Tibial nerve (tissue), 3 donors: ENCODE data around the gene ZNF566.

Experiments
- POLR2A ChIP-seq, 2 donors: fragments of 450-650 bp; IDR thresholded peaks; one replicate each; pipeline ENCODE4 v1.6.1; 2017; ENCODE audit warnings: antibody characterized with exemption in 2 of 2, mild to moderate bottlenecking in 2 of 2, moderate library complexity in 2 of 2
- TF ChIP-seq, protein P1 (sequence below), 5 experiments: fragments of 200-600 bp in 3 of 5; fragments of 450-650 bp in 2 of 5; sonication (generic) in 3 of 5; IDR thresholded peaks; one replicate each; pipeline ENCODE4 v1.5.1; 2016 to 2019; ENCODE audit warnings: antibody characterized with exemption in 5 of 5, mild to moderate bottlenecking in 3 of 5, moderate library complexity in 2 of 5

- TF ChIP-seq, protein P1, sequence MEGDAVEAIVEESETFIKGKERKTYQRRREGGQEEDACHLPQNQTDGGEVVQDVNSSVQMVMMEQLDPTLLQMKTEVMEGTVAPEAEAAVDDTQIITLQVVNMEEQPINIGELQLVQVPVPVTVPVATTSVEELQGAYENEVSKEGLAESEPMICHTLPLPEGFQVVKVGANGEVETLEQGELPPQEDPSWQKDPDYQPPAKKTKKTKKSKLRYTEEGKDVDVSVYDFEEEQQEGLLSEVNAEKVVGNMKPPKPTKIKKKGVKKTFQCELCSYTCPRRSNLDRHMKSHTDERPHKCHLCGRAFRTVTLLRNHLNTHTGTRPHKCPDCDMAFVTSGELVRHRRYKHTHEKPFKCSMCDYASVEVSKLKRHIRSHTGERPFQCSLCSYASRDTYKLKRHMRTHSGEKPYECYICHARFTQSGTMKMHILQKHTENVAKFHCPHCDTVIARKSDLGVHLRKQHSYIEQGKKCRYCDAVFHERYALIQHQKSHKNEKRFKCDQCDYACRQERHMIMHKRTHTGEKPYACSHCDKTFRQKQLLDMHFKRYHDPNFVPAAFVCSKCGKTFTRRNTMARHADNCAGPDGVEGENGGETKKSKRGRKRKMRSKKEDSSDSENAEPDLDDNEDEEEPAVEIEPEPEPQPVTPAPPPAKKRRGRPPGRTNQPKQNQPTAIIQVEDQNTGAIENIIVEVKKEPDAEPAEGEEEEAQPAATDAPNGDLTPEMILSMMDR (IDR thresholded peaks at IDR 0.05) = no peak
- TF ChIP-seq POLR2A (IDR thresholded peaks at IDR 0.05) = no peak
Observed at GRCh38 chr19:36501973-36502372, 12.6 kb upstream of the ZNF566 start.
